ENCODE data around the gene MUC12. TPM values are rescaled to one million over a fixed set of nuclear protein-coding genes. Genes with fewer than 3 reads are reported as not detected.
"Not testable (repeated sequence)": the region's sequence is repeated elsewhere in the genome, so short reads cannot be mapped to it uniquely, and the experiment has no call there.

MUC12 gene
- total RNA-seq, 4 donors from 2014 or later = not detected

DNA sequence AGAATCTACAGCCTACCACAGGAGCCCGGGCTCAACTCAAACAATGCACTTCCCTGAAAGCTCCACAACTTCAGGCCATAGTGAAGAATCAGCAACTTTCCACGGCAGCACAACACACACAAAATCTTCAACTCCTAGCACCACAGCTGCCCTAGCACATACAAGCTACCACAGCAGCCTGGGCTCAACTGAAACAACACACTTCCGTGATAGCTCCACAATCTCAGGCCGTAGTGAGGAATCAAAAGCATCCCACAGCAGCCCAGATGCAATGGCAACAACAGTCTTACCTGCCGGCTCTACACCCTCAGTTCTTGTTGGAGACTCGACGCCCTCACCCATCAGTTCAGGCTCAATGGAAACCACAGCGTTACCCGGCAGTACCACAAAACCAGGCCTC, 22.3 kb downstream of the MUC12 start:
- Histone ChIP-seq H3K36me3 (no peaks in the 10 kb centered on the region), H3K4me3 (replicated peaks in 1 of 3) (no peak overlapping the region), H3K4me1 (no peaks in the 10 kb centered on the region), H3K9me3 (no peaks in the 10 kb centered on the region), H3K27ac (no peak overlapping the region), H3K27me3 (no peaks in the 10 kb centered on the region)
- intact Hi-C loops (cut with DNase I) = no loop called here
- DNase-seq = no peak
- WGBS, 2 donors = 86 to 88% methylated on average over 9 of the region's 9 CpGs
- TF ChIP-seq, protein P1, sequence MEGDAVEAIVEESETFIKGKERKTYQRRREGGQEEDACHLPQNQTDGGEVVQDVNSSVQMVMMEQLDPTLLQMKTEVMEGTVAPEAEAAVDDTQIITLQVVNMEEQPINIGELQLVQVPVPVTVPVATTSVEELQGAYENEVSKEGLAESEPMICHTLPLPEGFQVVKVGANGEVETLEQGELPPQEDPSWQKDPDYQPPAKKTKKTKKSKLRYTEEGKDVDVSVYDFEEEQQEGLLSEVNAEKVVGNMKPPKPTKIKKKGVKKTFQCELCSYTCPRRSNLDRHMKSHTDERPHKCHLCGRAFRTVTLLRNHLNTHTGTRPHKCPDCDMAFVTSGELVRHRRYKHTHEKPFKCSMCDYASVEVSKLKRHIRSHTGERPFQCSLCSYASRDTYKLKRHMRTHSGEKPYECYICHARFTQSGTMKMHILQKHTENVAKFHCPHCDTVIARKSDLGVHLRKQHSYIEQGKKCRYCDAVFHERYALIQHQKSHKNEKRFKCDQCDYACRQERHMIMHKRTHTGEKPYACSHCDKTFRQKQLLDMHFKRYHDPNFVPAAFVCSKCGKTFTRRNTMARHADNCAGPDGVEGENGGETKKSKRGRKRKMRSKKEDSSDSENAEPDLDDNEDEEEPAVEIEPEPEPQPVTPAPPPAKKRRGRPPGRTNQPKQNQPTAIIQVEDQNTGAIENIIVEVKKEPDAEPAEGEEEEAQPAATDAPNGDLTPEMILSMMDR (IDR thresholded peaks at IDR 0.05) = no peak
- TF ChIP-seq POLR2A (IDR thresholded peaks at IDR 0.05) = no peak

DNA sequence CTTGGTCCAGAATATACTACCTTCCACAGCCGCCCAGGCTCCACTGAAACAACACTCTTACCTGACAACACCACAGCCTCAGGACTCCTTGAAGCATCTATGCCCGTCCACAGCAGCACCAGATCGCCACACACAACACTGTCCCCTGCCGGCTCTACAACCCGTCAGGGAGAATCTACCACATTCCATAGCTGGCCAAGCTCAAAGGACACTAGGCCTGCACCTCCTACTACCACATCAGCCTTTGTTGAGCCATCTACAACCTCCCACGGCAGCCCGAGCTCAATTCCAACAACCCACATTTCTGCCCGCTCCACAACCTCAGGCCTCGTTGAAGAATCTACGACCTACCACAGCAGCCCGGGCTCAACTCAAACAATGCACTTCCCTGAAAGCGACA, 22.9 kb downstream of the MUC12 start:
- intact Hi-C loops (cut with DNase I); DNase-seq; H3K9me3 ChIP-seq; H3K4me3 ChIP-seq (replicated peaks in 1 of 3); H3K36me3 ChIP-seq; H3K27me3 ChIP-seq; H3K4me1 ChIP-seq; H3K27ac ChIP-seq: not testable (repeated sequence)
- 76 to 77% methylated on average over 12 of the region's 12 CpGs for WGBS, 2 donors

DNA sequence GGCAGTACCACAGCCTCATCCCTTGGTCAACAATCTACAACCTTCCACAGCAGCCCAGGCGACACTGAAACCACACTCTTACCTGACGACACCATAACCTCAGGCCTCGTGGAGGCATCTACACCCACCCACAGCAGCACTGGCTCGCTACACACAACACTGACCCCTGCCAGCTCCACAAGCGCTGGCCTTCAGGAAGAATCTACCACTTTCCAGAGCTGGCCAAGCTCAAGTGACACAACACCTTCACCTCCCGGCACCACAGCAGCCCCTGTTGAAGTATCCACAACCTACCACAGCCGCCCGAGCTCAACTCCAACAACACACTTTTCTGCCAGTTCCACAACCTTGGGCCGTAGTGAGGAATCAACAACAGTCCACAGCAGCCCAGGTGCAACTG, 25.3 kb downstream of the MUC12 start:
- no CpG with 5 or more reads among the region's 9 CpGs for WGBS, 2 donors
- H3K9me3 ChIP-seq; DNase-seq; H3K27me3 ChIP-seq; H3K27ac ChIP-seq; H3K4me1 ChIP-seq; H3K36me3 ChIP-seq; intact Hi-C loops (cut with DNase I); H3K4me3 ChIP-seq (replicated peaks in 1 of 3): not testable (repeated sequence)

DNA sequence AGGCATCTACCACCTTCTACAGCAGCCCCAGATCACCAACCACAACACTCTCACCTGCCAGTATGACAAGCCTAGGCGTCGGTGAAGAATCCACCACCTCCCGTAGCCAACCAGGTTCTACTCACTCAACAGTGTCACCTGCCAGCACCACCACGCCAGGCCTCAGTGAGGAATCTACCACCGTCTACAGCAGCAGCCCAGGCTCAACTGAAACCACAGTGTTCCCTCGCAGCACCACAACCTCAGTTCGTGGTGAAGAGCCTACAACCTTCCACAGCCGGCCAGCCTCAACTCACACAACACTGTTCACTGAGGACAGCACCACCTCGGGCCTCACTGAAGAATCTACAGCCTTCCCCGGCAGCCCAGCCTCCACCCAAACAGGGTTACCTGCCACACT, 29.2 kb downstream of the MUC12 start:
- H3K27ac ChIP-seq; H3K9me3 ChIP-seq; intact Hi-C loops (cut with DNase I); H3K36me3 ChIP-seq; H3K27me3 ChIP-seq; H3K4me1 ChIP-seq; H3K4me3 ChIP-seq (replicated peaks in 1 of 3); DNase-seq: not testable (repeated sequence)
- WGBS, 2 donors = 87 to 89% methylated on average over 5 to 6 of the region's 10 CpGs

DNA sequence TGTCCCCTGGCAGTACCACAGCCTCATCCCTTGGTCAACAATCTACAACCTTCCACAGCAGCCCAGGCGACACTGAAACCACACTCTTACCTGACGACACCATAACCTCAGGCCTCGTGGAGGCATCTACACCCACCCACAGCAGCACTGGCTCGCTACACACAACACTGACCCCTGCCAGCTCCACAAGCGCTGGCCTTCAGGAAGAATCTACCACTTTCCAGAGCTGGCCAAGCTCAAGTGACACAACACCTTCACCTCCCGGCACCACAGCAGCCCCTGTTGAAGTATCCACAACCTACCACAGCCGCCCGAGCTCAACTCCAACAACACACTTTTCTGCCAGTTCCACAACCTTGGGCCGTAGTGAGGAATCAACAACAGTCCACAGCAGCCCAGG, 30.0 kb downstream of the MUC12 start:
- no CpG with 5 or more reads among the region's 9 CpGs for WGBS, 2 donors
- H3K36me3 ChIP-seq; H3K27me3 ChIP-seq; H3K27ac ChIP-seq; H3K4me3 ChIP-seq (replicated peaks in 1 of 3); H3K9me3 ChIP-seq; intact Hi-C loops (cut with DNase I); DNase-seq; H3K4me1 ChIP-seq: not testable (repeated sequence)

DNA sequence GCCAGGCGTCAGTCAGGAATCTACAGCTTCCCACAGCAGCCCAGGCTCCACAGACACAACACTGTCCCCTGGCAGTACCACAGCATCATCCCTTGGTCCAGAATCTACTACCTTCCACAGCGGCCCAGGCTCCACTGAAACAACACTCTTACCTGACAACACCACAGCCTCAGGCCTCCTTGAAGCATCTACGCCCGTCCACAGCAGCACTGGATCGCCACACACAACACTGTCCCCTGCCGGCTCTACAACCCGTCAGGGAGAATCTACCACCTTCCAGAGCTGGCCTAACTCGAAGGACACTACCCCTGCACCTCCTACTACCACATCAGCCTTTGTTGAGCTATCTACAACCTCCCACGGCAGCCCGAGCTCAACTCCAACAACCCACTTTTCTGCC, 30.7 kb downstream of the MUC12 start:
- DNase-seq; H3K27ac ChIP-seq; H3K36me3 ChIP-seq; H3K4me3 ChIP-seq (replicated peaks in 1 of 3); intact Hi-C loops (cut with DNase I); H3K9me3 ChIP-seq; H3K4me1 ChIP-seq; H3K27me3 ChIP-seq: not testable (repeated sequence)
- 81 to 88% methylated on average over 9 to 10 of the region's 10 CpGs for WGBS, 2 donors

DNA sequence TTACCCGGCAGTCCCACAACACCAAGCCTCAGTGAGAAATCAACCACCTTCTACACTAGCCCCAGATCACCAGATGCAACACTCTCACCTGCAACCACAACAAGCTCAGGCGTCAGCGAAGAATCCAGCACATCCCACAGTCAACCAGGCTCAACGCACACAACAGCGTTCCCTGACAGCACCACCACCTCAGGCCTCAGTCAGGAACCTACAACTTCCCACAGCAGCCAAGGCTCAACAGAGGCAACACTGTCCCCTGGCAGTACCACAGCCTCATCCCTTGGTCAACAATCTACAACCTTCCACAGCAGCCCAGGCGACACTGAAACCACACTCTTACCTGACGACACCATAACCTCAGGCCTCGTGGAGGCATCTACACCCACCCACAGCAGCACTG, 33.0 kb downstream of the MUC12 start:
- H3K27ac ChIP-seq; H3K4me1 ChIP-seq; H3K4me3 ChIP-seq (replicated peaks in 1 of 3); H3K36me3 ChIP-seq; H3K9me3 ChIP-seq; intact Hi-C loops (cut with DNase I); H3K27me3 ChIP-seq; DNase-seq: not testable (repeated sequence)
- 83 to 100% methylated on average over 1 to 2 of the region's 8 CpGs for WGBS, 2 donors

DNA sequence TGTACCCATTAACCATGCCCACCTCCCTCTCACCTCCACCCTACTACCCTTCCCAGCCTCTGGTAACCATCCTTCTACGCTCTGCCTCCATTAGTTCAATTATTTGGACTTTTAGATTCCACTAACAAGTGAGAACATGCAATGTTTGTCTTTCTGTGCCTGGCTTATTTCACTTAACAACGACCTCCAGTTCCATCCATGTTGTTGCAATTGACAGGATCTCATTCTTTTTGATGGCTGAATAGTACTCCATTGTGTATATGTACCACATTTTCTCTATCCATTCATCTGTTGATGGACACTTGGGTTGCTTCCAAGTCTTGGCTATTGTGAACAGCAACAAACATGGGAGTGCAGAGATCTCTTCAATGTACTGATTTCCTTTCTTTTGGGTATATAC, 38.0 kb downstream of the MUC12 start:
- DNase-seq; intact Hi-C loops (cut with DNase I); H3K9me3 ChIP-seq; H3K4me3 ChIP-seq (replicated peaks in 1 of 3); H3K27ac ChIP-seq; H3K4me1 ChIP-seq; H3K36me3 ChIP-seq; H3K27me3 ChIP-seq: not testable (repeated sequence)
- 69 to 77% methylated on average over 2 of the region's 2 CpGs for WGBS, 2 donors

DNA sequence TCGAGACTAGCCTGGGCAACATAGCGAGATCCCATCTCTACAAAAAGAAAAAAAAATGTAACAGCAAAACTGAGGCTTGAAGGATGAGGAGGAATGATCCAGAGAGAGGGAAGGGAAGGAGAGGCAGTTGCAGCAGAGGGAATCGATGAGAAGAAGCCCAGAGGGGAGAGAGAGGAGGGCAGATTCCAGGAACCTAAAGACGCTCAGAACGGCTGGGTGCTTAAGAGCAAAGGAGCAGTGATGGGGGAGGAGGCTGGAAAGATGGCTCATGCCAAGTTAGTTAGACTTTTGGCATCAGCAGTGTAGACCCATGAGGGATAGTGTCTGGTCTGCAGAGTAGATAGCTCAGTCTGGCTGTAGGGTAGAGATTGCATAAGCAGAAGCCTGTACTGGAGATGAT, 40.3 kb downstream of the MUC12 start:
- H3K4me3 ChIP-seq (replicated peaks in 1 of 3) = no peak overlapping the region
- no peak overlapping the region for H3K27ac ChIP-seq
- WGBS, 2 donors = 70 to 71% methylated on average over 5 of the region's 5 CpGs
- H3K27me3 ChIP-seq = no peaks in the 10 kb centered on the region
- intact Hi-C loops (cut with DNase I) = no loop called here
- no peak for DNase-seq
- no peaks in the 10 kb centered on the region for H3K36me3 ChIP-seq
- H3K9me3 ChIP-seq = no peaks in the 10 kb centered on the region
- H3K4me1 ChIP-seq = no peaks in the 10 kb centered on the region
- TF ChIP-seq POLR2A (IDR thresholded peaks at IDR 0.05) = no peak
- TF ChIP-seq, protein P1 (IDR thresholded peaks at IDR 0.05) = no peak

Measured in thyroid gland (tissue), 4 donors.